ENCODE results near the gene PRXL2B.
A peak's percentile ranks its signal among the peaks of the same experiment; 100 is the strongest.
"Not testable (repeated sequence)": the region's sequence is repeated elsewhere in the genome, so short reads cannot be mapped to it uniquely, and the experiment has no call there.

Gene PRXL2B

GRCh38 chr1:2544093-2544874 is 42.3 kb upstream of the PRXL2B start:
- peaks cover 49 to 55% of the 10 kb centered on the region in 2 donors for H3K4me1 ChIP-seq (ENCODE audit: control insufficient read depth in 2 of 2, insufficient read depth in 2 of 2, low read length in 2 of 2)
- H3K9me3 ChIP-seq (ENCODE audit: control insufficient read depth in 2 of 2, low read length in 2 of 2), result no peaks in the 10 kb centered on the region
- H3K27ac ChIP-seq (ENCODE audit: low read depth in 2 of 2, low read length in 2 of 2), result peak overlapping the region in 1 of 2 donors; percentile 32
- H3K36me3 ChIP-seq (ENCODE audit: control insufficient read depth in 2 of 2, insufficient read depth in 2 of 2, low read length in 2 of 2), result no peaks in the 10 kb centered on the region
- peaks cover 0 to 3% of the 10 kb centered on the region in 2 donors for H3K27me3 ChIP-seq (ENCODE audit: control insufficient read depth in 2 of 2, insufficient read depth in 2 of 2, low read length in 2 of 2)
- no peak overlapping the region for H3K9ac ChIP-seq (ENCODE audit: low read depth in 1 of 2, low read length in 2 of 2)
- no peak overlapping the region for H3K4me3 ChIP-seq (ENCODE audit: low read length in 2 of 2)

GRCh38 chr1:2544875-2545640 is 41.5 kb upstream of the PRXL2B start:
- Histone ChIP-seq H3K4me1 (ENCODE audit: control insufficient read depth in 2 of 2, insufficient read depth in 2 of 2, low read length in 2 of 2) (peaks cover 51 to 59% of the 10 kb centered on the region in 2 donors), H3K27me3 (ENCODE audit: control insufficient read depth in 2 of 2, insufficient read depth in 2 of 2, low read length in 2 of 2) (peaks cover 0 to 1% of the 10 kb centered on the region in 2 donors), H3K4me3 (ENCODE audit: low read length in 2 of 2) (no peak overlapping the region), H3K27ac (ENCODE audit: low read depth in 2 of 2, low read length in 2 of 2) (peak overlapping the region; percentile 32 to 77), H3K9ac (ENCODE audit: low read depth in 1 of 2, low read length in 2 of 2) (no peak overlapping the region), H3K9me3 (ENCODE audit: control insufficient read depth in 2 of 2, low read length in 2 of 2) (no peaks in the 10 kb centered on the region), H3K36me3 (ENCODE audit: control insufficient read depth in 2 of 2, insufficient read depth in 2 of 2, low read length in 2 of 2) (no peaks in the 10 kb centered on the region)

GRCh38 chr1:2545754-2546514 is 40.6 kb upstream of the PRXL2B start:
- peak overlapping the region; percentile 70 to 71 for H3K4me3 ChIP-seq (ENCODE audit: low read length in 2 of 2)
- H3K9me3 ChIP-seq (ENCODE audit: control insufficient read depth in 2 of 2, low read length in 2 of 2), result no peaks in the 10 kb centered on the region
- no peaks in the 10 kb centered on the region for H3K27me3 ChIP-seq (ENCODE audit: control insufficient read depth in 2 of 2, insufficient read depth in 2 of 2, low read length in 2 of 2)
- H3K27ac ChIP-seq (ENCODE audit: low read depth in 2 of 2, low read length in 2 of 2), result peak overlapping the region; percentile 99 to 100
- H3K9ac ChIP-seq (ENCODE audit: low read depth in 1 of 2, low read length in 2 of 2), result peak overlapping the region; percentile 70 to 95
- peaks cover 50 to 58% of the 10 kb centered on the region in 2 donors for H3K4me1 ChIP-seq (ENCODE audit: control insufficient read depth in 2 of 2, insufficient read depth in 2 of 2, low read length in 2 of 2)
- H3K36me3 ChIP-seq (ENCODE audit: control insufficient read depth in 2 of 2, insufficient read depth in 2 of 2, low read length in 2 of 2), result no peaks in the 10 kb centered on the region

GRCh38 chr1:2546515-2547209 is 39.9 kb upstream of the PRXL2B start:
- peaks cover 43 to 55% of the 10 kb centered on the region in 2 donors for H3K4me1 ChIP-seq (ENCODE audit: control insufficient read depth in 2 of 2, insufficient read depth in 2 of 2, low read length in 2 of 2)
- no peaks in the 10 kb centered on the region for H3K9me3 ChIP-seq (ENCODE audit: control insufficient read depth in 2 of 2, low read length in 2 of 2)
- H3K27ac ChIP-seq (ENCODE audit: low read depth in 2 of 2, low read length in 2 of 2), result peak overlapping the region; percentile 99 to 100
- peak overlapping the region; percentile 80 to 95 for H3K9ac ChIP-seq (ENCODE audit: low read depth in 1 of 2, low read length in 2 of 2)
- peak overlapping the region; percentile 70 to 71 for H3K4me3 ChIP-seq (ENCODE audit: low read length in 2 of 2)
- H3K36me3 ChIP-seq (ENCODE audit: control insufficient read depth in 2 of 2, insufficient read depth in 2 of 2, low read length in 2 of 2), result no peaks in the 10 kb centered on the region
- no peaks in the 10 kb centered on the region for H3K27me3 ChIP-seq (ENCODE audit: control insufficient read depth in 2 of 2, insufficient read depth in 2 of 2, low read length in 2 of 2)

GRCh38 chr1:2547210-2548067 is 39.1 kb upstream of the PRXL2B start:
- H3K4me1 ChIP-seq (ENCODE audit: control insufficient read depth in 2 of 2, insufficient read depth in 2 of 2, low read length in 2 of 2), result peaks cover 37 to 48% of the 10 kb centered on the region in 2 donors
- H3K4me3 ChIP-seq (ENCODE audit: low read length in 2 of 2), result peak overlapping the region; percentile 70 to 71
- no peaks in the 10 kb centered on the region for H3K27me3 ChIP-seq (ENCODE audit: control insufficient read depth in 2 of 2, insufficient read depth in 2 of 2, low read length in 2 of 2)
- peak overlapping the region; percentile 99 to 100 for H3K27ac ChIP-seq (ENCODE audit: low read depth in 2 of 2, low read length in 2 of 2)
- H3K9me3 ChIP-seq (ENCODE audit: control insufficient read depth in 2 of 2, low read length in 2 of 2), result no peaks in the 10 kb centered on the region
- H3K9ac ChIP-seq (ENCODE audit: low read depth in 1 of 2, low read length in 2 of 2), result peak overlapping the region; percentile 80 to 95
- no peaks in the 10 kb centered on the region for H3K36me3 ChIP-seq (ENCODE audit: control insufficient read depth in 2 of 2, insufficient read depth in 2 of 2, low read length in 2 of 2)

- H3K9ac ChIP-seq (ENCODE audit: low read depth in 1 of 2, low read length in 2 of 2), result peak overlapping the region; percentile 80 to 95
- peak overlapping the region; percentile 70 to 71 for H3K4me3 ChIP-seq (ENCODE audit: low read length in 2 of 2)
- H3K4me1 ChIP-seq (ENCODE audit: control insufficient read depth in 2 of 2, insufficient read depth in 2 of 2, low read length in 2 of 2), result peaks cover 37 to 46% of the 10 kb centered on the region in 2 donors
These were observed 38.4 kb upstream of the PRXL2B start for GRCh38 chr1:2548068-2548589.

GRCh38 chr1:2549367-2550029 is 37.1 kb upstream of the PRXL2B start:
- H3K9me3 ChIP-seq (ENCODE audit: control insufficient read depth in 2 of 2, low read length in 2 of 2); H3K36me3 ChIP-seq (ENCODE audit: control insufficient read depth in 2 of 2, insufficient read depth in 2 of 2, low read length in 2 of 2); H3K27me3 ChIP-seq (ENCODE audit: control insufficient read depth in 2 of 2, insufficient read depth in 2 of 2, low read length in 2 of 2); H3K4me3 ChIP-seq (ENCODE audit: low read length in 2 of 2): not testable (repeated sequence)
- peaks cover 35 to 37% of the 10 kb centered on the region in 2 donors for H3K4me1 ChIP-seq (ENCODE audit: control insufficient read depth in 2 of 2, insufficient read depth in 2 of 2, low read length in 2 of 2)
- H3K9ac ChIP-seq (ENCODE audit: low read depth in 1 of 2, low read length in 2 of 2), result peak overlapping the region; percentile 81 to 95
- peak overlapping the region; percentile 99 to 100 for H3K27ac ChIP-seq (ENCODE audit: low read depth in 2 of 2, low read length in 2 of 2)

More at GRCh38 chr1:2548068-2548589, 38.4 kb upstream of the PRXL2B start:
- Histone ChIP-seq H3K27me3 (ENCODE audit: control insufficient read depth in 2 of 2, insufficient read depth in 2 of 2, low read length in 2 of 2) (no peaks in the 10 kb centered on the region), H3K36me3 (ENCODE audit: control insufficient read depth in 2 of 2, insufficient read depth in 2 of 2, low read length in 2 of 2) (no peaks in the 10 kb centered on the region), H3K9me3 (ENCODE audit: control insufficient read depth in 2 of 2, low read length in 2 of 2) (no peaks in the 10 kb centered on the region), H3K27ac (ENCODE audit: low read depth in 2 of 2, low read length in 2 of 2) (peak overlapping the region; percentile 99 to 100)

- H3K4me1 ChIP-seq (ENCODE audit: control insufficient read depth in 2 of 2, insufficient read depth in 2 of 2, low read length in 2 of 2), result peaks cover 38 to 40% of the 10 kb centered on the region in 2 donors
- H3K9me3 ChIP-seq (ENCODE audit: control insufficient read depth in 2 of 2, low read length in 2 of 2); H3K4me3 ChIP-seq (ENCODE audit: low read length in 2 of 2): not testable (repeated sequence)
These were observed 36.2 kb upstream of the PRXL2B start for GRCh38 chr1:2550309-2550861.

More at GRCh38 chr1:2550309-2550861, 36.2 kb upstream of the PRXL2B start:
- H3K27ac ChIP-seq (ENCODE audit: low read depth in 2 of 2, low read length in 2 of 2); H3K27me3 ChIP-seq (ENCODE audit: control insufficient read depth in 2 of 2, insufficient read depth in 2 of 2, low read length in 2 of 2); H3K36me3 ChIP-seq (ENCODE audit: control insufficient read depth in 2 of 2, insufficient read depth in 2 of 2, low read length in 2 of 2); H3K9ac ChIP-seq (ENCODE audit: low read depth in 1 of 2, low read length in 2 of 2): not testable (repeated sequence)
